ENCODE measurements around the gene TMEM120A.

TMEM120A gene

GRCh38 chr7:75989500-75990388 is 4.7 kb downstream of the TMEM120A start:
- no peaks in the 10 kb centered on the region for H3K27me3 ChIP-seq (ENCODE audit: insufficient read depth, low read length, poor library complexity, severe bottlenecking)

DNA sequence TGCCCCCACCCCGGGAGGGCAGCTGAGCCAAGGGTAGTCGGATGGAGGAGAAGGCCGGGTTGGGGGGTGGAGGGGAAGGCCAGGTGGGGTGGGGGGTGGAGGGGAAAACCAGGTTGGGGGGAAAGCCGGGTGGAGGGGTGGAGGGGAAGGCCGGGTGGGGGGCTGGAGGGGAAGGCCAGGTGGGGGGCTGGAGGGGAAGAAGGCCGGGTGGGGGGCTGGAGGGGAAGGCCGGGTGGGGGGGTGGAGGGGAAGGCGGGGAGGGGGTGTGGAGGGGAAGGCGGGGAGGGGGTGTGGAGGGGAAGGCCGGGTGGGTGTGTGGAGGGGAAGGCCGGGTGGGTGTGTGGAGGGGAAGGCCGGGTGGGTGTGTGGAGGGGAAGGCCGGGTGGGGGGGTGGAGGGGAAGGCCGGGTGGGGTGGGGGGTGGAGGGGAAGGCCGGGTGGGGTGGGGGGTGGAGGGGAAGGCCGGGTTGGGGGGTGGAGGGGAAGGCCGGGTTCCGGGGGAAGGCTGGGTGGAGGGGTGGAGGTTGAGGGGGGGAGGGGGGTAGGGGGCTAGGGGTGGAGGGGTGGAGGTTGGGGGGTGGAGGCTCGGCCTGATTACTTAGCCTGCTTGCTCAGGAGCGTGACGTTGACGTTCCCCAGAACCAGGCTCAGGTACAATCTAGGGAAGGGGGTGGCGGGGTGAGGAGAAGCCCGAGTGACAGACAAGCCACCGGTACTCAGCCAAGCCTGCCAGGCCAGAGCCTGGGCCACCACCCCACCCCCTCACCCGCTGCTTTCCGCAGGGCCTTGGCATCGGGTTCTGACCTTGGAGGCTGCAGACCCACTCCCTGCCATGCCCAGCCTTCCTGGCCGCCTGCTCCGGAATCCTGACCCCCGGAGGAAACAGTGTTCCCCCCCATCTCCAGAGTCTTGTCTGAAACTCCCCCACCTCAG is 5.6 kb downstream of the TMEM120A start:
- no peak for TF ChIP-seq EZH2phosphoT487 (IDR thresholded peaks at IDR 0.05; ENCODE audit: borderline replicate concordance)
- TF ChIP-seq, protein P1, sequence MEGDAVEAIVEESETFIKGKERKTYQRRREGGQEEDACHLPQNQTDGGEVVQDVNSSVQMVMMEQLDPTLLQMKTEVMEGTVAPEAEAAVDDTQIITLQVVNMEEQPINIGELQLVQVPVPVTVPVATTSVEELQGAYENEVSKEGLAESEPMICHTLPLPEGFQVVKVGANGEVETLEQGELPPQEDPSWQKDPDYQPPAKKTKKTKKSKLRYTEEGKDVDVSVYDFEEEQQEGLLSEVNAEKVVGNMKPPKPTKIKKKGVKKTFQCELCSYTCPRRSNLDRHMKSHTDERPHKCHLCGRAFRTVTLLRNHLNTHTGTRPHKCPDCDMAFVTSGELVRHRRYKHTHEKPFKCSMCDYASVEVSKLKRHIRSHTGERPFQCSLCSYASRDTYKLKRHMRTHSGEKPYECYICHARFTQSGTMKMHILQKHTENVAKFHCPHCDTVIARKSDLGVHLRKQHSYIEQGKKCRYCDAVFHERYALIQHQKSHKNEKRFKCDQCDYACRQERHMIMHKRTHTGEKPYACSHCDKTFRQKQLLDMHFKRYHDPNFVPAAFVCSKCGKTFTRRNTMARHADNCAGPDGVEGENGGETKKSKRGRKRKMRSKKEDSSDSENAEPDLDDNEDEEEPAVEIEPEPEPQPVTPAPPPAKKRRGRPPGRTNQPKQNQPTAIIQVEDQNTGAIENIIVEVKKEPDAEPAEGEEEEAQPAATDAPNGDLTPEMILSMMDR (conservative IDR thresholded peaks at IDR 0.05; ENCODE audit: low read length): no peak
- Histone ChIP-seq H3K9me2 (replicated peaks; ENCODE audit: low read depth, low read length) (no peaks in the 10 kb centered on the region), H3K27me3 (ENCODE audit: insufficient read depth, low read length, poor library complexity, severe bottlenecking) (no peaks in the 10 kb centered on the region), H3K36me3 (ENCODE audit: insufficient read depth, low read length) (peaks cover 9% of the 10 kb centered on the region; the same call in 1 of the 2 replicates), H3K4me2 (ENCODE audit: low read depth, low read length, poor library complexity, severe bottlenecking) (no peak overlapping the region), H4K20me1 (ENCODE audit: insufficient read depth, low read length, poor library complexity, severe bottlenecking) (peaks cover 3% of the 10 kb centered on the region), H3K9ac (ENCODE audit: low read depth, low read length, poor library complexity, severe bottlenecking) (no peak overlapping the region), H3K4me3 (ENCODE audit: low read length, poor library complexity, severe bottlenecking) (no peak overlapping the region), H3F3A (ENCODE audit: low read depth) (no peaks in the 10 kb centered on the region), H3K9me3 (ENCODE audit: insufficient read depth, low read depth, low read length) (no peaks in the 10 kb centered on the region), H2AFZ (ENCODE audit: low read length) (no peak overlapping the region), H3K79me2 (ENCODE audit: insufficient read depth, low read length) (no peaks in the 10 kb centered on the region), H3K4me1 (ENCODE audit: insufficient read depth, low read length, poor library complexity, severe bottlenecking) (peaks cover 8% of the 10 kb centered on the region)

More at GRCh38 chr7:75989500-75990388, 4.7 kb downstream of the TMEM120A start:
- Histone ChIP-seq H3K4me3 (ENCODE audit: low read length, poor library complexity, severe bottlenecking) (no peak overlapping the region), H3K4me1 (ENCODE audit: insufficient read depth, low read length, poor library complexity, severe bottlenecking) (peaks cover 8% of the 10 kb centered on the region), H2AFZ (ENCODE audit: low read length) (no peak overlapping the region), H3K9ac (ENCODE audit: low read depth, low read length, poor library complexity, severe bottlenecking) (no peak overlapping the region), H3F3A (ENCODE audit: low read depth) (no peaks in the 10 kb centered on the region), H3K4me2 (ENCODE audit: low read depth, low read length, poor library complexity, severe bottlenecking) (no peak overlapping the region), H3K36me3 (ENCODE audit: insufficient read depth, low read length) (peaks cover 9% of the 10 kb centered on the region; the same call in 1 of the 2 replicates), H3K79me2 (ENCODE audit: insufficient read depth, low read length) (no peaks in the 10 kb centered on the region), H4K20me1 (ENCODE audit: insufficient read depth, low read length, poor library complexity, severe bottlenecking) (peaks cover 3% of the 10 kb centered on the region), H3K9me3 (ENCODE audit: insufficient read depth, low read depth, low read length) (no peaks in the 10 kb centered on the region), H3K9me2 (replicated peaks; ENCODE audit: low read depth, low read length) (no peaks in the 10 kb centered on the region)
- TF ChIP-seq, protein P1 (conservative IDR thresholded peaks at IDR 0.05; ENCODE audit: low read length): no peak
- no peak for TF ChIP-seq EZH2phosphoT487 (IDR thresholded peaks at IDR 0.05; ENCODE audit: borderline replicate concordance)

- H3K9me3 ChIP-seq (ENCODE audit: insufficient read depth, low read depth, low read length): no peaks in the 10 kb centered on the region
- H2AFZ ChIP-seq (ENCODE audit: low read length): no peak overlapping the region
- no peak overlapping the region for H3K4me2 ChIP-seq (ENCODE audit: low read depth, low read length, poor library complexity, severe bottlenecking)
- H3K36me3 ChIP-seq (ENCODE audit: insufficient read depth, low read length): peaks cover 9% of the 10 kb centered on the region; the same call in 1 of the 2 replicates
- no peak overlapping the region for H3K4me3 ChIP-seq (ENCODE audit: low read length, poor library complexity, severe bottlenecking)
- no peaks in the 10 kb centered on the region for H3F3A ChIP-seq (ENCODE audit: low read depth)
- no peak overlapping the region for H3K9ac ChIP-seq (ENCODE audit: low read depth, low read length, poor library complexity, severe bottlenecking)
- H3K9me2 ChIP-seq (replicated peaks; ENCODE audit: low read depth, low read length): no peaks in the 10 kb centered on the region
- H3K79me2 ChIP-seq (ENCODE audit: insufficient read depth, low read length): no peaks in the 10 kb centered on the region
- H3K4me1 ChIP-seq (ENCODE audit: insufficient read depth, low read length, poor library complexity, severe bottlenecking): peaks cover under 1% of the 10 kb centered on the region
- H4K20me1 ChIP-seq (ENCODE audit: insufficient read depth, low read length, poor library complexity, severe bottlenecking): no peaks in the 10 kb centered on the region
- no peaks in the 10 kb centered on the region for H3K27me3 ChIP-seq (ENCODE audit: insufficient read depth, low read length, poor library complexity, severe bottlenecking)
- no peak for TF ChIP-seq EZH2phosphoT487 (IDR thresholded peaks at IDR 0.05; ENCODE audit: borderline replicate concordance)
Measured at GRCh38 chr7:75987805-75988567, 6.4 kb downstream of the TMEM120A start.

Measured in Loucy (cell line).